Loucy (cell line): Measurements from ENCODE around the gene STARD6.

ENCODE experiments used
- H2AFZ ChIP-seq: fragments of 200-600 bp; sonication (generic); 2 replicates; pipeline ENCODE4 v1.6.0; 2016; ENCODE audit warnings: antibody characterized with exemption, mild to moderate bottlenecking, low read length, moderate library complexity
- H3F3A ChIP-seq: fragments of 200-600 bp; 2 replicates; pipeline ENCODE4 v1.6.0; 2016; ENCODE audit warnings: antibody characterized with exemption, low read depth, mild to moderate bottlenecking
- H3K27me3 ChIP-seq: fragments of 200-600 bp; sonication (generic); 2 replicates; pipeline ENCODE4 v1.6.1; 2014; ENCODE audit warnings: low read length, mild to moderate bottlenecking; ENCODE audit not compliant: insufficient read depth, poor library complexity, severe bottlenecking
- H3K36me3 ChIP-seq: fragments of 200-600 bp; sonication (generic); 2 replicates; pipeline ENCODE4 v1.6.1; 2016; ENCODE audit warnings: low read length; ENCODE audit not compliant: insufficient read depth
- H3K4me1 ChIP-seq: fragments of 200-600 bp; sonication (generic); 2 replicates; pipeline ENCODE4 v1.5.1; 2014; ENCODE audit warnings: low read length, mild to moderate bottlenecking; ENCODE audit not compliant: insufficient read depth, poor library complexity, severe bottlenecking
- H3K4me2 ChIP-seq: fragments of 200-600 bp; sonication (generic); 2 replicates; pipeline ENCODE4 v1.6.0; 2014; ENCODE audit warnings: antibody characterized with exemption, low read length, low read depth, mild to moderate bottlenecking; ENCODE audit not compliant: poor library complexity, severe bottlenecking
- H3K4me3 ChIP-seq: fragments of 200-600 bp; sonication (generic); 2 replicates; pipeline ENCODE4 v1.5.1; 2014; ENCODE audit warnings: low read length, mild to moderate bottlenecking, mixed read lengths; ENCODE audit not compliant: poor library complexity, severe bottlenecking
- H3K79me2 ChIP-seq: fragments of 200-600 bp; sonication (generic); 2 replicates; pipeline ENCODE4 v1.6.1; 2014; ENCODE audit warnings: low read length; ENCODE audit not compliant: insufficient read depth
- H3K9ac ChIP-seq: fragments of 200-600 bp; sonication (generic); 2 replicates; pipeline ENCODE4 v1.6.0; 2014; ENCODE audit warnings: mild to moderate bottlenecking, low read depth, low read length, moderate library complexity; ENCODE audit not compliant: poor library complexity, severe bottlenecking
- H3K9me2 ChIP-seq: fragments of 200-600 bp; sonication (generic); replicated peaks from 2 replicates; pipeline ENCODE4 v1.6.1; 2016; ENCODE audit warnings: low read depth, low read length, mixed read lengths
- H3K9me3 ChIP-seq: fragments of 200-600 bp; sonication (generic); 2 replicates; pipeline ENCODE4 v1.6.1; 2014; ENCODE audit warnings: mild to moderate bottlenecking, antibody characterized with exemption, low read length, low read depth; ENCODE audit not compliant: insufficient read depth
- H4K20me1 ChIP-seq: fragments of 200-600 bp; sonication (generic); 2 replicates; pipeline ENCODE4 v1.6.0; 2014; ENCODE audit warnings: antibody characterized with exemption, low read length, mild to moderate bottlenecking; ENCODE audit not compliant: insufficient read depth, poor library complexity, severe bottlenecking
- CTCF ChIP-seq: fragments of 200-600 bp; sonication (generic); conservative IDR thresholded peaks from 2 replicates; pipeline ENCODE4 v1.5.1; 2014; ENCODE audit warnings: mild to moderate bottlenecking, antibody characterized with exemption, low read length
- EZH2phosphoT487 ChIP-seq: fragments of 200-600 bp; IDR thresholded peaks from 2 replicates; pipeline ENCODE4 v1.6.1; 2018; ENCODE audit warnings: antibody characterized with exemption, mild to moderate bottlenecking, moderate library complexity, borderline replicate concordance

Gene STARD6

GRCh38 chr18:54279477-54280219 lies 78.0 kb downstream of the STARD6 start:
- no peak for TF ChIP-seq CTCF
- no peak for TF ChIP-seq EZH2phosphoT487
- no peak overlapping the region for H3K4me3 ChIP-seq
- H3K36me3 ChIP-seq = 0 out of 2 replicates have a peak, but pooled peaks cover 3% of the 10 kb centered on the region
- H3K9ac ChIP-seq = no peak overlapping the region
- no peak overlapping the region for H2AFZ ChIP-seq
- no peaks in the 10 kb centered on the region for H4K20me1 ChIP-seq
- H3K79me2 ChIP-seq = no peaks in the 10 kb centered on the region
- H3F3A ChIP-seq = no peaks in the 10 kb centered on the region
- H3K9me2 ChIP-seq = no peaks in the 10 kb centered on the region
- no peaks in the 10 kb centered on the region for H3K9me3 ChIP-seq
- H3K4me2 ChIP-seq = no peak overlapping the region
- H3K4me1 ChIP-seq = peaks cover 8% of the 10 kb centered on the region
- no peaks in the 10 kb centered on the region for H3K27me3 ChIP-seq

GRCh38 chr18:54278615-54279014 lies 79.0 kb downstream of the STARD6 start:
- Histone ChIP-seq H3F3A (no peaks in the 10 kb centered on the region), H4K20me1 (no peaks in the 10 kb centered on the region), H3K9ac (no peak overlapping the region), H3K4me2 (no peak overlapping the region), H3K9me2 (no peaks in the 10 kb centered on the region), H3K4me3 (no peak overlapping the region), H3K4me1 (peaks cover 8% of the 10 kb centered on the region), H3K9me3 (no peaks in the 10 kb centered on the region), H2AFZ (no peak overlapping the region), H3K79me2 (no peaks in the 10 kb centered on the region), H3K36me3 (0 out of 2 replicates have a peak, but pooled peaks cover 3% of the 10 kb centered on the region), H3K27me3 (no peaks in the 10 kb centered on the region)
- no peak for TF ChIP-seq EZH2phosphoT487
- TF ChIP-seq CTCF = no peak

- no peaks in the 10 kb centered on the region for H3K79me2 ChIP-seq
- no peak overlapping the region for H2AFZ ChIP-seq
- H4K20me1 ChIP-seq = no peaks in the 10 kb centered on the region
- no peak overlapping the region for H3K9ac ChIP-seq
- no peak overlapping the region for H3K4me2 ChIP-seq
- H3K4me1 ChIP-seq = peaks cover 8% of the 10 kb centered on the region
- no peaks in the 10 kb centered on the region for H3K9me2 ChIP-seq
- H3K9me3 ChIP-seq = no peaks in the 10 kb centered on the region
- no peaks in the 10 kb centered on the region for H3K27me3 ChIP-seq
- H3K36me3 ChIP-seq = 0 out of 2 replicates have a peak, but pooled peaks cover 3% of the 10 kb centered on the region
- TF ChIP-seq EZH2phosphoT487 (no peak), CTCF (no peak)
- H3F3A ChIP-seq = no peaks in the 10 kb centered on the region
- H3K4me3 ChIP-seq = no peak overlapping the region
Measured at GRCh38 chr18:54277899-54278298, 79.8 kb downstream of the STARD6 start.
